Measurements from ENCODE around the gene INTS14. TPM values are rescaled to one million over a fixed set of nuclear protein-coding genes. Genes with fewer than 3 reads are reported as not detected.
A peak's percentile ranks its signal among the peaks of the same experiment; 100 is the strongest.

INTS14 gene
- total and polyA plus RNA-seq, 9 of the 15 experiments (the other 6 are each of a cell fraction or from before 2014, with no cell fraction given): 30.5 to 92.4 (median 46.5) TPM

DNA sequence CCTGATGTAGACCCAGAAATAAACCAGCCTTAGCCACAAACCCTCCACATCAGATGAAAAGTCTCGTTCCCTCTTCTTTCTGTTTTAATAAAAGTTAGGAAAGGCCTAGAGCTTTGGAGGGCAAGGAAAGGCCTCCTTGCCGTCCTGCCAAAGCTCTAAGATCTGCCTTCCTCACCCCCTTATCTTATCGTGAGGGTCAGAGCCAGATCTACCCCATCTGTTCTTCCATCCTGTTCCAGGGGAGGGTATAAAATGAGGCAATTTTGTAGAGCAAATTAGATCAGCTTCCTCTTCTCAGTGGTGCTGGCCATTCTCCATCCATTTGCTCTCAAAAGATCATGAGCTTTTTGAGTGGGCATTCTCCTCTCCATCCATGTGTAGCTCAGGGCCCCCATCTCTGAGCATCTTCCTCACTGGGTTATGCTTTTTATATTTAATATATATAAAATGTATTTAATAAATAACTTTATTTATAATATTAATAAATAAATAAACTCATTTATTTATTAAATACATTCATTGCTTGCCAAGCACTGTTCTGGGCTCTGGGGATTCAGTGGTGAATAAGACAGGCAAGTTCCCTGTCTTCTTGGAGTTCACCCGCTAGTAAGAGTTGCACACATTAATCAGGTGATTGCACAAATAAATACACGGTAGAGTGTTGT is 8.8 kb upstream of the INTS14 start (continued):
- TF ChIP-seq EZH2 (IDR thresholded peaks at IDR 0.05; ENCODE audit: borderline replicate concordance, low read depth, low read length) (no peak), ARID1B (IDR thresholded peaks at IDR 0.05) (peak; percentile 51), DACH1 (IDR thresholded peaks at IDR 0.05; ENCODE audit: partially characterized antibody) (no peak), RCOR1 (IDR thresholded peaks at IDR 0.05; ENCODE audit: borderline replicate concordance in 1 of 2, low read depth in 2 of 2, low read length in 2 of 2) (peak in 1 of 2 experiments; percentile 15; a peak in 1 of 4 replicates), ZNF780A (CRISPR knock-in tag; IDR thresholded peaks at IDR 0.05) (no peak), CHCHD3 (CRISPR knock-in tag; IDR thresholded peaks at IDR 0.05) (no peak)
- TF ChIP-seq, protein P1, sequence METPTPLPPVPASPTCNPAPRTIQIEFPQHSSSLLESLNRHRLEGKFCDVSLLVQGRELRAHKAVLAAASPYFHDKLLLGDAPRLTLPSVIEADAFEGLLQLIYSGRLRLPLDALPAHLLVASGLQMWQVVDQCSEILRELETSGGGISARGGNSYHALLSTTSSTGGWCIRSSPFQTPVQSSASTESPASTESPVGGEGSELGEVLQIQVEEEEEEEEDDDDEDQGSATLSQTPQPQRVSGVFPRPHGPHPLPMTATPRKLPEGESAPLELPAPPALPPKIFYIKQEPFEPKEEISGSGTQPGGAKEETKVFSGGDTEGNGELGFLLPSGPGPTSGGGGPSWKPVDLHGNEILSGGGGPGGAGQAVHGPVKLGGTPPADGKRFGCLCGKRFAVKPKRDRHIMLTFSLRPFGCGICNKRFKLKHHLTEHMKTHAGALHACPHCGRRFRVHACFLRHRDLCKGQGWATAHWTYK (CRISPR knock-in tag; IDR thresholded peaks at IDR 0.05): no peak

DNA sequence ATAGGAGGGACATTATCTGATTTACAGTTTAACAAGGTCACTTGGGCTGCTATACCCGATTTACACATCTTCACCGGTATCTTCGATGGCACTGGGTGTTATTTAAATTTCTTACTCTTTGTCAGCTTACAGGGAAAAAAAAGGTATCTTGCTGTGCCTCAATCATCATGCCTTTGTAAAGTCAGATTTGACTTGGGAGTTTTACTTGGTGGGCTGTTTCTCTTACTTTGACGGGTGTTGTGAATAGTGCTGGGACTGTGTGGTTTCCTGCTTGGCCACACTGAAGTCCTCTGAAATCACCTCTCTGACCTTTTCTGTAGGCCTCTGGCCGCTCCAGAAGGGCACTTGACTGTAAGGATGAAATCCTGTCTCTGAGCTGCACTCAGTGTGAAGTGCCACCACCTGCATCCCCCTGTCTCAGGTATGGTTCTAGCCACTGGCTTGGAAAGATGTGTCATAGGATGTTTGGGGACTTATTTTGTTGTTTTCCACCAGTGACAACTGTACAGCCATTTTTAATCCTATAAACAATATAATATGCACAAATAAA is 7.7 kb upstream of the INTS14 start:
- WGBS (ENCODE audit: insufficient coverage, low coverage, missing lambda C conversion rate): 66% methylated on average over 5 of the region's 5 CpGs
- CTCF ChIA-PET (ENCODE audit: low intra/inter-chr PET ratio): no interaction called here
- Histone ChIP-seq H3K27me3 (ENCODE audit: control insufficient read depth in 2 of 2, insufficient read depth in 2 of 2, low read length in 2 of 2) (no peaks in the 10 kb centered on the region), H2AFZ (ENCODE audit: low read depth, low read length) (no peak overlapping the region), H4K20me1 (replicated peaks; ENCODE audit: control insufficient read depth, insufficient read depth, low read length) (no peaks in the 10 kb centered on the region; the same call in 1 of the 2 replicates), H3K27ac (ENCODE audit: extremely low read depth, low read depth, low read length) (no peak overlapping the region), H3K9ac (ENCODE audit: insufficient read depth in 1 of 2, low read depth in 2 of 2, low read length in 2 of 2) (peak overlapping the region in 1 of 2 experiments; percentile 22; a peak in 1 of 4 replicates), H3K9me3 (replicated peaks; ENCODE audit: control insufficient read depth, insufficient read depth, low read depth, low read length) (no peaks in the 10 kb centered on the region), H3K4me1 (replicated peaks in 1 of 2; ENCODE audit: control insufficient read depth in 2 of 2, insufficient read depth in 2 of 2, low read length in 2 of 2) (peaks cover 3 to 7% of the 10 kb centered on the region in 2 experiments; a peak in 3 of 5 replicates), H3K4me2 (ENCODE audit: insufficient read depth, low read length) (no peak overlapping the region), H3K4me3 (no peak overlapping the region), H3K36me3 (ENCODE audit: control insufficient read depth, insufficient read depth, low read length) (no peaks in the 10 kb centered on the region), H3K9me1 (ENCODE audit: control insufficient read depth, insufficient read depth, low read length) (no peaks in the 10 kb centered on the region), H3K79me2 (ENCODE audit: control insufficient read depth, insufficient read depth, low read length) (no peaks in the 10 kb centered on the region)
- no peak for DNase-seq (ENCODE audit: extremely low read depth in 1 of 4, low spot score in 3 of 4)
- intact Hi-C loops (cut with micrococcal nuclease) (loop anchor here (10.0 kb wide), 1 partner anchor 356 kb away; no protein-coding TSS in a partner anchor), in situ Hi-C loops (cut with MboI) (no loop called here)
- TF ChIP-seq, protein P2, sequence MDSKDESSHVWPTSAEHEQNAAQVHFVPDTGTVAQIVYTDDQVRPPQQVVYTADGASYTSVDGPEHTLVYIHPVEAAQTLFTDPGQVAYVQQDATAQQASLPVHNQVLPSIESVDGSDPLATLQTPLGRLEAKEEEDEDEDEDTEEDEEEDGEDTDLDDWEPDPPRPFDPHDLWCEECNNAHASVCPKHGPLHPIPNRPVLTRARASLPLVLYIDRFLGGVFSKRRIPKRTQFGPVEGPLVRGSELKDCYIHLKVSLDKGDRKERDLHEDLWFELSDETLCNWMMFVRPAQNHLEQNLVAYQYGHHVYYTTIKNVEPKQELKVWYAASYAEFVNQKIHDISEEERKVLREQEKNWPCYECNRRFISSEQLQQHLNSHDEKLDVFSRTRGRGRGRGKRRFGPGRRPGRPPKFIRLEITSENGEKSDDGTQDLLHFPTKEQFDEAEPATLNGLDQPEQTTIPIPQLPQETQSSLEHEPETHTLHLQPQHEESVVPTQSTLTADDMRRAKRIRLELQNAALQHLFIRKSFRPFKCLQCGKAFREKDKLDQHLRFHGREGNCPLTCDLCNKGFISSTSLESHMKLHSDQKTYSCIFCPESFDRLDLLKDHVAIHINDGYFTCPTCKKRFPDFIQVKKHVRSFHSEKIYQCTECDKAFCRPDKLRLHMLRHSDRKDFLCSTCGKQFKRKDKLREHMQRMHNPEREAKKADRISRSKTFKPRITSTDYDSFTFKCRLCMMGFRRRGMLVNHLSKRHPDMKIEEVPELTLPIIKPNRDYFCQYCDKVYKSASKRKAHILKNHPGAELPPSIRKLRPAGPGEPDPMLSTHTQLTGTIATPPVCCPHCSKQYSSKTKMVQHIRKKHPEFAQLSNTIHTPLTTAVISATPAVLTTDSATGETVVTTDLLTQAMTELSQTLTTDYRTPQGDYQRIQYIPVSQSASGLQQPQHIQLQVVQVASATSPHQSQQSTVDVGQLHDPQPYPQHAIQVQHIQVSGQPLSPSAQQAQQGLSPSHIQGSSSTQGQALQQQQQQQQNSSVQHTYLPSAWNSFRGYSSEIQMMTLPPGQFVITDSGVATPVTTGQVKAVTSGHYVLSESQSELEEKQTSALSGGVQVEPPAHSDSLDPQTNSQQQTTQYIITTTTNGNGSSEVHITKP (IDR thresholded peaks at IDR 0.05; ENCODE audit: partially characterized antibody): peak; percentile 50
- TF ChIP-seq, protein P3, sequence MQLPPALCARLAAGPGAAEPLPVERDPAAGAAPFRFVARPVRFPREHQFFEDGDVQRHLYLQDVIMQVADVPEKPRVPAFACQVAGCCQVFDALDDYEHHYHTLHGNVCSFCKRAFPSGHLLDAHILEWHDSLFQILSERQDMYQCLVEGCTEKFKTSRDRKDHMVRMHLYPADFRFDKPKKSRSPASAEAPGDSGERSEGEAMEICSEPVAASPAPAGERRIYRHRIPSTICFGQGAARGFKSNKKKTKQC (CRISPR knock-in tag; IDR thresholded peaks at IDR 0.05): no peak
- TF ChIP-seq ZFP30 (CRISPR knock-in tag; IDR thresholded peaks at IDR 0.05; ENCODE audit: borderline replicate concordance) (no peak), RBFOX2 (IDR thresholded peaks at IDR 0.05; ENCODE audit: low read depth, low read length) (no peak), TAL1 (IDR thresholded peaks at IDR 0.05) (no peak), SIRT6 (IDR thresholded peaks at IDR 0.05; ENCODE audit: low read depth, low read length) (no peak), SRSF7 (optimal IDR thresholded peaks at IDR 0.05; ENCODE audit: low read depth, low read length) (no peak), TAF9B (IDR thresholded peaks at IDR 0.05; ENCODE audit: partially characterized antibody) (no peak)
- POLR2A ChIA-PET: interaction anchor here (0.6 kb wide), 1 partner anchor 298 kb away, joined by 4 read pairs; no protein-coding TSS in a partner anchor
- no TSS peak for BruUV-seq (replicated peaks)
- FAIRE-seq: no peak
- ATAC-seq: no peak
